ENCODE measurements around the gene PSPH.

DNA sequence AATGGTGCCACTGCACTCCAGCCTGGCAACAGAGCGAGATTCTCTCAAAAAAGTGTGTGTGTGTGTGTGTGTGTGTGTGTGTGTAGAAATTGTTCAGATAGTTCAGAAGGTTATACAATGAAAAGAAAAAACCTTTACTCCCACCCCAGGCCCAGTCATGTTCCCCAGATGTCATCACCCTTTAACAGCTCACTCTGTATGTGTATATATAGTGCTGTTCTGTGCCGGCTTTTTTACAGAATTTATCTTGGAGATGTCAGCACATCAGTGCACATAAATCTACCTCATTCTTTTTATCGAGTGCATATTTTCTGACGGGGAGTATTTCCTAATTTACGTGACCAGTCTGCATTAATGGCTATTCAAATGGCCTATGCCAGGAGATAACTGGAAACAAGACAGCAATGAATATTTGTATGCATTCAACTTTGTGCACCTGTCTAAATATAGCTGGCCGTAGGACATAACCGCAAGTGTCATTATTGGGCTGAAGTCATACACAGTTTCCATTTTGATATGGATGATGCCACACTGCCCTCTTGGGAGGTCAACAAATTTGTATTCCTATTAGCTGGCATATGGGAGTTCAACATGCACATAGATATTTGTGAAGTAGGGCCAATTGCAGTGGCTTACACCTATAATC, 75.1 kb downstream of the PSPH start:
- TF ChIP-seq TAF1 (IDR thresholded peaks at IDR 0.05; ENCODE audit: low read depth) (no peak), EP300 (IDR thresholded peaks at IDR 0.05; ENCODE audit: borderline replicate concordance) (no peak), EGR1 (IDR thresholded peaks at IDR 0.05) (no peak), CREB1 (IDR thresholded peaks at IDR 0.05; ENCODE audit: low read depth) (no peak)
- TF ChIP-seq, protein P1, sequence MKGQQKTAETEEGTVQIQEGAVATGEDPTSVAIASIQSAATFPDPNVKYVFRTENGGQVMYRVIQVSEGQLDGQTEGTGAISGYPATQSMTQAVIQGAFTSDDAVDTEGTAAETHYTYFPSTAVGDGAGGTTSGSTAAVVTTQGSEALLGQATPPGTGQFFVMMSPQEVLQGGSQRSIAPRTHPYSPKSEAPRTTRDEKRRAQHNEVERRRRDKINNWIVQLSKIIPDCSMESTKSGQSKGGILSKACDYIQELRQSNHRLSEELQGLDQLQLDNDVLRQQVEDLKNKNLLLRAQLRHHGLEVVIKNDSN (IDR thresholded peaks at IDR 0.05), result no peak
- TF ChIP-seq, protein P2, sequence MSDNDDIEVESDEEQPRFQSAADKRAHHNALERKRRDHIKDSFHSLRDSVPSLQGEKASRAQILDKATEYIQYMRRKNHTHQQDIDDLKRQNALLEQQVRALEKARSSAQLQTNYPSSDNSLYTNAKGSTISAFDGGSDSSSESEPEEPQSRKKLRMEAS (IDR thresholded peaks at IDR 0.05), result no peak

Measured in Ishikawa (cell line).